HG03196 (cell line): ENCODE measurements around the gene APBB3.

Experiments used
- ATAC-seq: cut with Tn5 transposase; IDR thresholded peaks from one replicate; pipeline ENCODE4 v1.9.1; 2021; ENCODE audit not compliant: unreplicated experiment

The APBB3 gene

GRCh38 chr5:140576776-140577201 is 12.4 kb upstream of the APBB3 start:
- ATAC-seq: no peak

- no peak for ATAC-seq
Observed at GRCh38 chr5:140575309-140575708, 10.9 kb upstream of the APBB3 start.

- no peak for ATAC-seq
Observed at GRCh38 chr5:140574165-140574564, 9.8 kb upstream of the APBB3 start.

GRCh38 chr5:140573683-140574082 is 9.3 kb upstream of the APBB3 start:
- ATAC-seq: no peak

GRCh38 chr5:140571105-140571504 is 6.7 kb upstream of the APBB3 start:
- no peak for ATAC-seq

- no peak for ATAC-seq
Observed at GRCh38 chr5:140570488-140570887, 6.1 kb upstream of the APBB3 start.

GRCh38 chr5:140570058-140570457 is 5.7 kb upstream of the APBB3 start:
- no peak for ATAC-seq

GRCh38 chr5:140569197-140569596 is 4.8 kb upstream of the APBB3 start:
- no peak for ATAC-seq

- no peak for ATAC-seq
Observed at GRCh38 chr5:140568443-140569063, 4.2 kb upstream of the APBB3 start.

- ATAC-seq: no peak
Observed at GRCh38 chr5:140567871-140568270, 3.5 kb upstream of the APBB3 start.

GRCh38 chr5:140567136-140567818 is 2.9 kb upstream of the APBB3 start:
- no peak for ATAC-seq

GRCh38 chr5:140566665-140567064 is 2.3 kb upstream of the APBB3 start:
- ATAC-seq: no peak

GRCh38 chr5:140565780-140566095 is 1.3 kb upstream of the APBB3 start:
- ATAC-seq: no peak

- no peak for ATAC-seq
Observed at GRCh38 chr5:140565024-140565779, 804 bp upstream of the APBB3 start.

GRCh38 chr5:140563596-140563995 is 802 bp downstream of the APBB3 start:
- no peak for ATAC-seq

- no peak for ATAC-seq
Observed at GRCh38 chr5:140561753-140562523, 2.5 kb downstream of the APBB3 start.

GRCh38 chr5:140560227-140560626 is 4.2 kb downstream of the APBB3 start:
- ATAC-seq: no peak

- no peak for ATAC-seq
Observed at GRCh38 chr5:140558542-140558941, 5.9 kb downstream of the APBB3 start.

- ATAC-seq: no peak
Observed at GRCh38 chr5:140557965-140558364, 6.4 kb downstream of the APBB3 start.

- peak; percentile 94 for ATAC-seq
Observed at GRCh38 chr5:140557136-140557805, 7.1 kb downstream of the APBB3 start, which contains the start of gene SRA1. Gene SRA1 (minus strand): TSS chr5:140557473. CDS start chr5:140557452, 21 bp downstream.

- no peak for ATAC-seq
Observed at GRCh38 chr5:140556438-140556837, 8.0 kb downstream of the APBB3 start.
